ENCODE data around the gene KLKB1. TPM values are rescaled to one million over a fixed set of nuclear protein-coding genes. Genes with fewer than 3 reads are reported as not detected.

Gene KLKB1
- total and polyA plus RNA-seq, 2 donors (not counting 1 experiment from before 2014, with no cell fraction given): 0.44 to 1.0 TPM

DNA sequence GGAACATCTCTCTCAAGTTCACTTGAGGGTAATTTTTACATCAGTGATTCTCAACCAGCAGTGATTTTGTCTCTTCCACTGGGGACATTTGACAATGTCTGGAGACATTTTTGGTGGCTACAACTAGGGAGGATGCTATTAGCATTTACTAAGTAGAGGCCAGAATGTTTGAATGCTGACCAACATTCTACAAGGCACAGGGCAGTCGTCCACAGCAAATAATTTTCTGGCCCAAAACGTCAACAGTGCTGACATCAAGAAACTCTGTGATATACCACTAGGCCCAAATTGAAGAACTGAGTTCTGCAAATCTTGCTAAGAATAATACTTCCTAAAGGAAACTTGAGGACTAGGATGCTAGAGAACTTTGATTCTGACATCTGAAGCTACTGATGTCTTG lies 7.1 kb downstream of the KLKB1 start:
- no peaks in the 10 kb centered on the region for H3K4me1 ChIP-seq (ENCODE audit: control insufficient read depth in 2 of 2, insufficient read depth in 2 of 2, low read length in 2 of 2)
- H3K27ac ChIP-seq (ENCODE audit: low read length in 2 of 2): no peak overlapping the region
- H3K27me3 Mint-ChIP-seq: no peaks in the 10 kb centered on the region
- no peaks in the 10 kb centered on the region for H3K27me3 ChIP-seq (replicated peaks in 1 of 4; ENCODE audit: control extremely low read depth in 1 of 4, control insufficient read depth in 3 of 4, insufficient read depth in 4 of 4, low read length in 3 of 4)
- ChIA-PET POLR2A (no interaction called here), CTCF (no interaction called here)
- H3K9me3 ChIP-seq (ENCODE audit: control extremely low read depth in 1 of 3, control insufficient read depth in 2 of 3, insufficient read depth in 1 of 3, low read length in 2 of 3): no peaks in the 10 kb centered on the region
- no peak overlapping the region for H3K4me2 ChIP-seq (replicated peaks; ENCODE audit: low read depth, low read length, poor library complexity, severe bottlenecking)
- no peaks in the 10 kb centered on the region for H3K36me3 ChIP-seq (replicated peaks in 1 of 2; ENCODE audit: control extremely low read depth in 1 of 2, control insufficient read depth in 1 of 2, extremely low read depth in 1 of 2, insufficient read depth in 2 of 2, low read length in 1 of 2)
- no peak overlapping the region for H3K9ac ChIP-seq (ENCODE audit: low read length)
- H4K20me1 ChIP-seq (ENCODE audit: control insufficient read depth, insufficient read depth, low read length, poor library complexity, severe bottlenecking): no peaks in the 10 kb centered on the region
- no peaks in the 10 kb centered on the region for H3K9me3 Mint-ChIP-seq (ENCODE audit: insufficient read depth)
- no peak overlapping the region for H3K4me3 Mint-ChIP-seq
- intact Hi-C loops (cut with micrococcal nuclease): no loop called here
- no CpG with 5 or more reads among the region's 2 CpGs for WGBS (ENCODE audit: insufficient coverage)
- no peaks in the 10 kb centered on the region for H3K4me1 Mint-ChIP-seq
- no peak for DNase-seq
- no peaks in the 10 kb centered on the region for H3K79me2 ChIP-seq (ENCODE audit: control insufficient read depth, insufficient read depth, low read length)
- ATAC-seq (ENCODE audit: low read depth): no peak
- no peak overlapping the region for H3K27ac Mint-ChIP-seq
- TF ChIP-seq EZH2 (IDR thresholded peaks at IDR 0.05; ENCODE audit: borderline replicate concordance, insufficient read depth, low read depth, low read length, poor library complexity, severe bottlenecking): no peak
- TF ChIP-seq, protein P1, sequence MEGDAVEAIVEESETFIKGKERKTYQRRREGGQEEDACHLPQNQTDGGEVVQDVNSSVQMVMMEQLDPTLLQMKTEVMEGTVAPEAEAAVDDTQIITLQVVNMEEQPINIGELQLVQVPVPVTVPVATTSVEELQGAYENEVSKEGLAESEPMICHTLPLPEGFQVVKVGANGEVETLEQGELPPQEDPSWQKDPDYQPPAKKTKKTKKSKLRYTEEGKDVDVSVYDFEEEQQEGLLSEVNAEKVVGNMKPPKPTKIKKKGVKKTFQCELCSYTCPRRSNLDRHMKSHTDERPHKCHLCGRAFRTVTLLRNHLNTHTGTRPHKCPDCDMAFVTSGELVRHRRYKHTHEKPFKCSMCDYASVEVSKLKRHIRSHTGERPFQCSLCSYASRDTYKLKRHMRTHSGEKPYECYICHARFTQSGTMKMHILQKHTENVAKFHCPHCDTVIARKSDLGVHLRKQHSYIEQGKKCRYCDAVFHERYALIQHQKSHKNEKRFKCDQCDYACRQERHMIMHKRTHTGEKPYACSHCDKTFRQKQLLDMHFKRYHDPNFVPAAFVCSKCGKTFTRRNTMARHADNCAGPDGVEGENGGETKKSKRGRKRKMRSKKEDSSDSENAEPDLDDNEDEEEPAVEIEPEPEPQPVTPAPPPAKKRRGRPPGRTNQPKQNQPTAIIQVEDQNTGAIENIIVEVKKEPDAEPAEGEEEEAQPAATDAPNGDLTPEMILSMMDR (IDR thresholded peaks at IDR 0.05): no peak
- H2AFZ ChIP-seq (ENCODE audit: insufficient read depth, low read depth, low read length, poor library complexity, severe bottlenecking): no peak overlapping the region
- H3K4me3 ChIP-seq (ENCODE audit: control extremely low read depth in 1 of 5, extremely low read depth in 1 of 5, insufficient read depth in 1 of 5, low read depth in 2 of 5, low read length in 4 of 5): no peak overlapping the region

DNA sequence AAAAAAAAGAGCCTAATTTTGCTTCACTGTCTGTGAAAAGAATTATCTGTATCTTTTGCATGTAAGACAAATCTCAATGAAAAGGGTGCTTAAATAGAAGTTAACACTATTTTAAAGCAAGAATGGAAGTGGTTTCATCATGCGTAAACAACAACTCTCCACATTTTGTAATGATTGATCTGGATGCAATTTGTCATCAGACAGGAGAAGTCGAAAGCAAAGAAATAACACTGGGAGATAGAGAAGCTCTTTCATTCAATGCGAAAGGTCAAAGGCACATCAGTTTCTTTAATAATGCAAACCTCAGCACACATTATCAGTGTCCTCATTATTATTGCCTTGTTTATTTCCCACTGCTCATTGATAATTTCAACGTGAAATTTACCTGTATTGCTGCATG lies 8.8 kb downstream of the KLKB1 start:
- TF ChIP-seq, protein P1 (IDR thresholded peaks at IDR 0.05): no peak
- TF ChIP-seq EZH2 (IDR thresholded peaks at IDR 0.05; ENCODE audit: borderline replicate concordance, insufficient read depth, low read depth, low read length, poor library complexity, severe bottlenecking): no peak
- Histone ChIP-seq H3K4me1 (ENCODE audit: control insufficient read depth in 2 of 2, insufficient read depth in 2 of 2, low read length in 2 of 2) (no peaks in the 10 kb centered on the region), H2AFZ (ENCODE audit: insufficient read depth, low read depth, low read length, poor library complexity, severe bottlenecking) (no peak overlapping the region), H3K27ac (ENCODE audit: low read length in 2 of 2) (no peak overlapping the region), H3K36me3 (replicated peaks in 1 of 2; ENCODE audit: control extremely low read depth in 1 of 2, control insufficient read depth in 1 of 2, extremely low read depth in 1 of 2, insufficient read depth in 2 of 2, low read length in 1 of 2) (no peaks in the 10 kb centered on the region), H4K20me1 (ENCODE audit: control insufficient read depth, insufficient read depth, low read length, poor library complexity, severe bottlenecking) (no peaks in the 10 kb centered on the region), H3K79me2 (ENCODE audit: control insufficient read depth, insufficient read depth, low read length) (no peaks in the 10 kb centered on the region), H3K4me2 (replicated peaks; ENCODE audit: low read depth, low read length, poor library complexity, severe bottlenecking) (no peak overlapping the region), H3K9ac (ENCODE audit: low read length) (no peak overlapping the region), H3K4me3 (ENCODE audit: control extremely low read depth in 1 of 5, extremely low read depth in 1 of 5, insufficient read depth in 1 of 5, low read depth in 2 of 5, low read length in 4 of 5) (no peak overlapping the region), H3K9me3 (ENCODE audit: control extremely low read depth in 1 of 3, control insufficient read depth in 2 of 3, insufficient read depth in 1 of 3, low read length in 2 of 3) (no peaks in the 10 kb centered on the region), H3K27me3 (replicated peaks in 1 of 4; ENCODE audit: control extremely low read depth in 1 of 4, control insufficient read depth in 3 of 4, insufficient read depth in 4 of 4, low read length in 3 of 4) (no peaks in the 10 kb centered on the region)
- POLR2A ChIA-PET: no interaction called here
- DNase-seq (no peak), ATAC-seq (ENCODE audit: low read depth) (no peak)
- Mint-ChIP-seq H3K27me3 (no peaks in the 10 kb centered on the region), H3K4me3 (no peak overlapping the region), H3K27ac (no peak overlapping the region), H3K4me1 (no peaks in the 10 kb centered on the region), H3K9me3 (ENCODE audit: insufficient read depth) (no peaks in the 10 kb centered on the region)
- WGBS (ENCODE audit: insufficient coverage): no CpG with 5 or more reads among the region's 4 CpGs
- CTCF ChIA-PET: no interaction called here
- intact Hi-C loops (cut with micrococcal nuclease): no loop called here

Data from B cell (primary cell).